Esophagus squamous epithelium (tissue), 5 donors: ENCODE measurements around the gene PTPRT. TPM values are rescaled to one million over a fixed set of nuclear protein-coding genes. Genes with fewer than 3 reads are reported as not detected.

Experiments
- DNase-seq: peaks from one replicate; lab custom pipeline; 2025; lab: John Stamatoyannopoulos, UW
- H3K27ac ChIP-seq, 4 donors: fragments of 200-600 bp; sonication (generic); one replicate each; pipeline ENCODE4 v1.5.1; 2016 to 2019; ENCODE audit warnings: mild to moderate bottlenecking in 1 of 4
- H3K27me3 ChIP-seq, 4 donors: fragments of 200-600 bp; sonication (generic); 1 replicate in 3 of 4; 2 replicates in 1 of 4; pipeline versions ENCODE4 v1.5.1 to v1.6.0; 2017 to 2021; ENCODE audit warnings: antibody characterized with exemption in 1 of 4
- H3K36me3 ChIP-seq, 3 donors: fragments of 200-600 bp; sonication (generic); one replicate each; pipeline ENCODE4 v1.5.1; 2016 to 2019
- H3K4me1 ChIP-seq, 3 donors: fragments of 200-600 bp; sonication (generic); one replicate each; pipeline ENCODE4 v1.5.1; 2017 to 2019
- H3K4me3 ChIP-seq, 4 donors: fragments of 200-600 bp; sonication (generic); 1 replicate in 3 of 4; 2 replicates in 1 of 4; pipeline ENCODE4 v1.5.1; 2016 to 2019; ENCODE audit warnings: mild to moderate bottlenecking in 2 of 4, moderate library complexity in 1 of 4
- H3K9me3 ChIP-seq, 3 donors: fragments of 200-600 bp; sonication (generic); one replicate each; pipeline ENCODE4 v1.5.1; 2016 to 2019
- POLR2A ChIP-seq, 4 donors: fragments of 450-650 bp; IDR thresholded peaks; one replicate each; pipeline ENCODE4 v1.6.1; 2017; ENCODE audit warnings: antibody characterized with exemption in 4 of 4, mild to moderate bottlenecking in 4 of 4, moderate library complexity in 3 of 4
- WGBS, 2 donors: methylation state at CpG; one replicate each; pipeline ENCODE4 v1.1.5; 2018; 5-methylcytosine and 5-hydroxymethylcytosine counted together
- intact Hi-C: fragments of 100-400 bp; cut with DNase I; formaldehyde crosslinking; loops from one replicate; pipeline ENCODE4 v1.15.0; 2022
- total RNA-seq, 4 donors: library from RNA; depleted of rRNA; stranded (reverse); fragments of >200 nt; gene quantifications; one replicate each; pipeline ENCODE4 v1.1.0, GENCODE V29; 2016
- TF ChIP-seq, protein P1 (sequence below), 6 experiments: fragments of 450-650 bp in 4 of 6; fragments of 200-600 bp in 2 of 6; sonication (generic) in 2 of 6; IDR thresholded peaks; one replicate each; pipeline ENCODE4 v1.5.1; 2016 to 2019; ENCODE audit warnings: antibody characterized with exemption in 6 of 6, mild to moderate bottlenecking in 4 of 6, moderate library complexity in 4 of 6
- donor health status: DM: yes; HTN: yes; CAD: no.

Gene PTPRT
- total RNA-seq, 4 donors from 2014 or later: under 0.01 to 0.06 TPM; not detected in 2

DNA sequence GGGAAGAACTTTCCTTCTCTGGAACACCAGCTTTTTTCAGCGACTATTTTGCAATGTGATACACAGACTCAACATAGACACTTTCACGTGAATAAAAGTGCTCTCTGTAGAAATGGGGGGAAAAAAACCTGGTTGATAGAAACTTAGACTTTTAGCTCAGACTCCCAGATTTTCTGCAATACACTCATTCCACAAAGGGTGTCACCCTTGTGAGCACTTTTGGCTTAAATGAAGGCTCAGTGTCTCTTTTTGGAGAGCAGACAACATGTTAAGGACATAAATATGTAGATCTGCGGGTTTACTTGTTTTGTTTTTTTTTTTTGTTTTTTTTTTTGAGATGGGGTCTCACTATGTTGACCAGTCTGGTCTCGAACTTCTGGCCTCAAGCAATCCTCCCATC lies 579.6 kb downstream of the PTPRT start:
- 59 to 67% methylated on average over 4 of the region's 4 CpGs for WGBS, 2 donors
- intact Hi-C loops: no loop called here
- no peak for TF ChIP-seq POLR2A (IDR thresholded peaks at IDR 0.05)
- TF ChIP-seq, protein P1, sequence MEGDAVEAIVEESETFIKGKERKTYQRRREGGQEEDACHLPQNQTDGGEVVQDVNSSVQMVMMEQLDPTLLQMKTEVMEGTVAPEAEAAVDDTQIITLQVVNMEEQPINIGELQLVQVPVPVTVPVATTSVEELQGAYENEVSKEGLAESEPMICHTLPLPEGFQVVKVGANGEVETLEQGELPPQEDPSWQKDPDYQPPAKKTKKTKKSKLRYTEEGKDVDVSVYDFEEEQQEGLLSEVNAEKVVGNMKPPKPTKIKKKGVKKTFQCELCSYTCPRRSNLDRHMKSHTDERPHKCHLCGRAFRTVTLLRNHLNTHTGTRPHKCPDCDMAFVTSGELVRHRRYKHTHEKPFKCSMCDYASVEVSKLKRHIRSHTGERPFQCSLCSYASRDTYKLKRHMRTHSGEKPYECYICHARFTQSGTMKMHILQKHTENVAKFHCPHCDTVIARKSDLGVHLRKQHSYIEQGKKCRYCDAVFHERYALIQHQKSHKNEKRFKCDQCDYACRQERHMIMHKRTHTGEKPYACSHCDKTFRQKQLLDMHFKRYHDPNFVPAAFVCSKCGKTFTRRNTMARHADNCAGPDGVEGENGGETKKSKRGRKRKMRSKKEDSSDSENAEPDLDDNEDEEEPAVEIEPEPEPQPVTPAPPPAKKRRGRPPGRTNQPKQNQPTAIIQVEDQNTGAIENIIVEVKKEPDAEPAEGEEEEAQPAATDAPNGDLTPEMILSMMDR (IDR thresholded peaks at IDR 0.05): no peak

DNA sequence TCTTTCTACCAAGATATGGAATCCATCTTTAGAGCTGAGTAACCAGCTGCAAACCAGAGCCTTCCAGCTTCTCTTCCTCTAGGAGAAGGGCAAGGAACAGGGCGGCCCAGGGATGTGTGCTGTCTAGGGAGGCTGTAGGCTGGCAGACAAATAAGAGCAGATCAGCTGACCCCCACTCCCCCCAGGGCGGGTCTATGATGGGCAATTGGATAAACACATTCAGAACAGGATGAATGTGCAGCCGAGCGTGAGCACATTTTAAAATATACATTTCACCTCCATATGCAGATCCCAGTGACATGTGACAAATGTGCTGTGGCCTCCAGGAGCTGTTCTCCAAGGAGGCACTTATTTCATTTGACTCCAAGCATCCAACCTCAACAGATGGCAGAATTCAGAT lies 580.1 kb downstream of the PTPRT start:
- Histone ChIP-seq H3K27me3 (peaks cover 0 to 7% (median 0%) of the 10 kb centered on the region in 4 donors), H3K4me3 (no peak overlapping the region), H3K4me1 (no peaks in the 10 kb centered on the region), H3K36me3 (no peaks in the 10 kb centered on the region), H3K27ac (no peak overlapping the region), H3K9me3 (no peaks in the 10 kb centered on the region)
- intact Hi-C loops: no loop called here
- WGBS, 2 donors: 49 to 63% methylated on average over 2 to 4 of the region's 4 CpGs
- DNase-seq: no peak
- no peak for TF ChIP-seq POLR2A (IDR thresholded peaks at IDR 0.05)

More for the DNA sequence above, 579.6 kb downstream of the PTPRT start:
- H3K36me3 ChIP-seq: no peaks in the 10 kb centered on the region
- H3K27me3 ChIP-seq: peaks cover 0 to 7% (median 0%) of the 10 kb centered on the region in 4 donors
- no peak overlapping the region for H3K27ac ChIP-seq
- no peak for DNase-seq
- H3K9me3 ChIP-seq: no peaks in the 10 kb centered on the region
- no peak overlapping the region for H3K4me3 ChIP-seq
- H3K4me1 ChIP-seq: no peaks in the 10 kb centered on the region

DNA sequence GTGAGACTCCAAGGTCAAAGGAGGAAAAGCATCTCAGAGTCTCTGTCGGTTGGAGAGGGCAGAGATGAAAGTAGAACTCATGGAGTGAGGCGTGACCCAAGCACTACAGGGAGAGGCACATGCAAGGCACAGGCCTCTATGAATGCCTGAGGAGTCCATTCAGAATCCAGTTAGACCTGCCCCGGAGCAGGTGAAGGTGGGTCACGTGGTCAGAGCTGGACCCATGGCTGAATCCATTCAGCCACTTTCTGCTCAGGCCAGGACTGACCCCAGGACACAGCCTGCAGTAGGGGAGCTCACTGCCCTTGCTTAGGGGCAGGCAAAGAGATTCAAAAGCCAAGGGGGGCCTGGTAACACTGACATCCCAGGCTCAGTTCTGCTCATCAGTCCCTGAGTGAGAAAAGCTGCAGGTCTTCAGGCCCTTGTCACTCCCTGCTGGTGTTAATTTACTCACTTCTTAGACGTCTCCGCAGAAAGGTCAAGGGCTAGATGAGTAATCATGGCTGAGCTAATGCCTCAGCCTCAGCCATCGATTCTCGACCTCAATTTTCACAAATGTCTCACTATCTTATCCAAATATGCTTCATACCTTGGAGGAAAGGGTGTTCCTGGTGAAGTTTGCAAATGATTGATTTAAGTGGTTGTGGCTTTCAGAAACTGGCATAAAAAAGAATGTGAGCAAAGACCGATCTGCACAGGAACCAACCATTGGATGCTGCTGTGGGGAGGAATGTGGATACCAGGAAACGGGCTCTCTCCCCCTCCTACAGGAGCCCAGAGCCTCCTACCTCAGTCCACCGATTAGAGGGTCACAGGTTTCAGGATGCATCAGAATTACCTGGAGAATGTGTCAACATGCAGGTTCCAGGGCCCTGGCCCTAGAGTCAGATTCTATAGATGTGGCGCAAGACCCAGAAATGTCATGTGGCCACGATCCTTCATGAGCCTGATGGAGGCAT lies 584.4 kb downstream of the PTPRT start:
- TF ChIP-seq, protein P1 (IDR thresholded peaks at IDR 0.05): no peak
- no peak for TF ChIP-seq POLR2A (IDR thresholded peaks at IDR 0.05)
- intact Hi-C loops: no loop called here

DNA sequence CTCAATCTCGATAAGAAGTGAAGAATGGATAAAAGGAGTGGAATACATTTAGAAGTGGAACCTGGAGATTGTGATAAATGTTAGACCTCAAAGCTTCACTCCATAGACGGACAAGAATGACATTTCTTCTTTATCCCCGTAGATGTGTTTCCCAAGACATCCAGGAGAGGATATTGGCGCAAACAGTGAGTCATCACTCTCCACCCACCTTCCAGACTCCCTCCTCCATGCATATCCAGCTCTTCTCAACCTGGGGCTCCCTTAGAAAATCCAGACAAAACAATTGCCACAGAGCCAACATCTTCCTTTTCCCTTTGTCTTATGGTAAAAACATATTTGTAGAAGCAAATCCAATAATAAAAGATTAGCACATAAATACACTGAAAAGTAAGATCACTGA lies 586.1 kb downstream of the PTPRT start:
- no peaks in the 10 kb centered on the region for H3K36me3 ChIP-seq
- no peak overlapping the region for H3K4me3 ChIP-seq
- DNase-seq: no peak
- H3K27me3 ChIP-seq: no peaks in the 10 kb centered on the region
- TF ChIP-seq, protein P1 (IDR thresholded peaks at IDR 0.05): no peak
- TF ChIP-seq POLR2A (IDR thresholded peaks at IDR 0.05): no peak
- WGBS, 2 donors: 65 to 67% methylated on average over 4 of the region's 4 CpGs
- H3K9me3 ChIP-seq: no peaks in the 10 kb centered on the region
- intact Hi-C loops: no loop called here
- H3K27ac ChIP-seq: no peak overlapping the region
- H3K4me1 ChIP-seq: no peaks in the 10 kb centered on the region

More for the DNA sequence above, 584.4 kb downstream of the PTPRT start:
- H3K4me1 ChIP-seq: no peaks in the 10 kb centered on the region
- H3K9me3 ChIP-seq: no peaks in the 10 kb centered on the region
- DNase-seq: no peak
- H3K27me3 ChIP-seq: no peaks in the 10 kb centered on the region
- no peaks in the 10 kb centered on the region for H3K36me3 ChIP-seq
- H3K4me3 ChIP-seq: no peak overlapping the region
- WGBS, 2 donors: 50 to 58% methylated on average over 11 to 13 of the region's 13 CpGs
- H3K27ac ChIP-seq: no peak overlapping the region

DNA sequence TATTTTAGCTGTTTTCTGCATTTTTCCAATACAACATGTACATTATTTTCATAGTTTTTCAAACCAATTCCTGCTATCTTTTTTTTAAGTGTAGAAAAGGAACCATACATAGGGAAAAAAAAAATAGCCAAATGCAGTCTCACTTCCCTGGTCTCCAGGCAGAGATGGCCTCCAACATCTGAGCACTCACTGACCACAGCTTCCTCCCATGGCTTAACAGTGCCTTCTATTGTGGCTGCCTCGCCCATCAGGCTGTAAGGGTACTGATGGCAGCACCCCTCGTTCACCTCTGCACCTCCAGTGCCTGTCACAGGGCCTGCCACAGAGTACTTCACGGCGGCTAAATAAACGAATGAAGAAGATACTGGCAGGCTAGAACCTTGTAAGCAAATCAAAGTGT lies 591.1 kb downstream of the PTPRT start:
- intact Hi-C loops: no loop called here
- WGBS, 2 donors: 50% methylated on average over 5 of the region's 5 CpGs; no CpG with 5 or more reads in 1 of the 2 donors
- TF ChIP-seq, protein P1 (IDR thresholded peaks at IDR 0.05): no peak
- no peak for TF ChIP-seq POLR2A (IDR thresholded peaks at IDR 0.05)
- no peaks in the 10 kb centered on the region for H3K4me1 ChIP-seq
- H3K9me3 ChIP-seq: no peaks in the 10 kb centered on the region
- H3K27ac ChIP-seq: no peak overlapping the region
- DNase-seq: no peak
- H3K27me3 ChIP-seq: no peaks in the 10 kb centered on the region
- no peaks in the 10 kb centered on the region for H3K36me3 ChIP-seq
- no peak overlapping the region for H3K4me3 ChIP-seq
